Type B pancreatic cell (in vitro differentiated cells): ENCODE measurements around the gene TIAM1. TPM values are rescaled to one million over a fixed set of nuclear protein-coding genes. Genes with fewer than 3 reads are reported as not detected.

Source experiments
- DNase-seq: peaks from one replicate; pipeline ENCODE4 v3.0.0; 2021; ENCODE audit warnings: mixed read lengths; ENCODE audit not compliant: unreplicated experiment; ENCODE audit errors: extremely low spot score
- H3K27ac Mint-ChIP-seq: 2 replicates; pipeline ENCODE4 v1.8.0; 2021; ENCODE audit warnings: mild to moderate bottlenecking, mixed read lengths
- H3K27me3 Mint-ChIP-seq: 2 replicates; pipeline ENCODE4 v1.8.0; 2021; ENCODE audit warnings: mixed read lengths
- H3K36me3 Mint-ChIP-seq: 2 replicates; pipeline ENCODE4 v1.8.0; 2021; ENCODE audit warnings: mixed read lengths
- H3K4me1 Mint-ChIP-seq: one replicate; pipeline ENCODE4 v1.8.0; 2021; ENCODE audit warnings: mixed read lengths; ENCODE audit not compliant: unreplicated experiment
- H3K4me3 Mint-ChIP-seq: 2 replicates; pipeline ENCODE4 v1.8.0; 2021; ENCODE audit warnings: mild to moderate bottlenecking, mixed read lengths
- H3K9me3 Mint-ChIP-seq: 2 replicates; pipeline ENCODE4 v1.8.0; 2021; ENCODE audit warnings: mixed read lengths
- CTCF ChIP-seq: fragments of 200-600 bp; sonication (generic); conservative IDR thresholded peaks from 2 replicates; pipeline ENCODE4 v1.5.0; 2021; ENCODE audit warnings: antibody characterized with exemption, mild to moderate bottlenecking
- total RNA-seq: library from RNA; stranded (reverse); gene quantifications from 2 replicates; pipeline ENCODE4 v1.2.1, GENCODE V29; 2021; ENCODE audit warnings: low replicate concordance

Gene TIAM1
- total RNA-seq, 1 donor from 2014 or later, result 49.3 TPM

DNA sequence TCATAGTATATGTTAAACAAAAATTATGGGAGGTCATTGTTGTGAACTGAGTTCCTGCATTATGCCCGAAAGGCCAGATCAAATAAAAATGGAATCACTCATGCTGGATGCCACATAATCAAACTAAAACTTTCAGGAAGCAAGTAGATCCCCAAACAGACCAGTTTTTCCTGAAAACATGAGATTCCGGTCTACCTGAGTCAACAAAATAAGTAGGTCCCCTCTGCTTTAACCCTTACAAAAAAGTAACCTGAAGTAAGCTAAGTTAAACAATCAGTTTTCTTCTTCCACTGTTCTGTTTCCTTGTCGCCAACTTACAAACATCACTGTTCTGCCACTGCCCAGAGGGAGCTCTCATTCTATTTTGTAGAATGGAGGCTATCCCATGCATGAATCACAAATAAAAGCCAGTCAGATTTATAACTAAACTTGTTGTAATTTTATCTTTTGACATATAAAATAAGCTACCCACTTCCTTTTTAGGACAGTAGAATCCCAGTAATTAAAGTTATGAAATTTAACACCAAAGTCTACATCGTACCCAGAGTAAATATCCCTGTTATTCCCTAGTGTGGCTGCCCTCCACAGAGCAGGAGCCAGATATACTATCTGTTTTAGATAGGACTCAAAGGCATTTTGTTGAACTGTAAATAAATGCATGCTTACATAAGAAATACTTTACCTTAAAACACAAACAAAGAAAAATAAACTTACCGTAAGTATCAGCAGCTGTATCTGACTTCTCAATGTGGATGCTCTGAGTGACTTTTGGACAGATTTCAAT, 149.4 kb downstream of the TIAM1 start:
- Mint-ChIP-seq H3K36me3 (peaks cover 9% of the 10 kb centered on the region), H3K4me1 (peaks cover 12% of the 10 kb centered on the region), H3K27ac (no peak overlapping the region), H3K27me3 (no peaks in the 10 kb centered on the region), H3K4me3 (no peak overlapping the region), H3K9me3 (no peaks in the 10 kb centered on the region)
- no peak for TF ChIP-seq CTCF
- no peak for DNase-seq

GRCh38 chr21:31193761-31194160, 150.3 kb downstream of the TIAM1 start:
- Mint-ChIP-seq H3K9me3 (no peaks in the 10 kb centered on the region), H3K27ac (no peak overlapping the region), H3K4me1 (peaks cover 12% of the 10 kb centered on the region), H3K4me3 (no peak overlapping the region), H3K27me3 (no peaks in the 10 kb centered on the region), H3K36me3 (peaks cover 9% of the 10 kb centered on the region)
- no peak for DNase-seq
- TF ChIP-seq CTCF, result no peak

- no peaks in the 10 kb centered on the region for H3K9me3 Mint-ChIP-seq
- peaks cover 12% of the 10 kb centered on the region for H3K4me1 Mint-ChIP-seq
- no peak overlapping the region for H3K27ac Mint-ChIP-seq
- no peak for TF ChIP-seq CTCF
- DNase-seq, result no peak
- H3K36me3 Mint-ChIP-seq, result peaks cover 5% of the 10 kb centered on the region
- no peak overlapping the region for H3K4me3 Mint-ChIP-seq
- H3K27me3 Mint-ChIP-seq, result no peaks in the 10 kb centered on the region
Measured at GRCh38 chr21:31191553-31191952, 152.5 kb downstream of the TIAM1 start.

DNA sequence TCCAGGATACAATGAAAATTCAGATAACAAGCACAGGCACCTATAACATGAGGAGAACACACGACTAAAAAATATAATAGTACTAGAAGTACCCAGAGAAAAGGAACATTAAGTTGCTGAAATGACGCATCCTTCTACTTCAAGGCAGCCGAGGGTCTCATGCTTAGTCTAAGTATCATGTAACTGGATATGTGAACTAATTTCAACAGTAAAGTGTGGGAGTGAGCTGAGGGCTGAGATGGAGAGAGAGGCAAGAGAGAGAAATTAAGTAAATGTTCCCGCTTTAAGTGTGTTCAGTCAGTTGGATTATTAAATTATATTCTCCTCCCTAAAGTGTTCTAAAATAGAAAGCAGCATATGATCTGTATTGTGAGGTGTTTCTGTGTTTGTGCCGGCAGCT, 153.5 kb downstream of the TIAM1 start:
- DNase-seq, result no peak
- Mint-ChIP-seq H3K4me3 (no peak overlapping the region), H3K9me3 (no peaks in the 10 kb centered on the region), H3K27ac (no peak overlapping the region), H3K36me3 (peaks cover 5% of the 10 kb centered on the region), H3K4me1 (peaks cover 12% of the 10 kb centered on the region), H3K27me3 (no peaks in the 10 kb centered on the region)
- TF ChIP-seq CTCF, result no peak

DNA sequence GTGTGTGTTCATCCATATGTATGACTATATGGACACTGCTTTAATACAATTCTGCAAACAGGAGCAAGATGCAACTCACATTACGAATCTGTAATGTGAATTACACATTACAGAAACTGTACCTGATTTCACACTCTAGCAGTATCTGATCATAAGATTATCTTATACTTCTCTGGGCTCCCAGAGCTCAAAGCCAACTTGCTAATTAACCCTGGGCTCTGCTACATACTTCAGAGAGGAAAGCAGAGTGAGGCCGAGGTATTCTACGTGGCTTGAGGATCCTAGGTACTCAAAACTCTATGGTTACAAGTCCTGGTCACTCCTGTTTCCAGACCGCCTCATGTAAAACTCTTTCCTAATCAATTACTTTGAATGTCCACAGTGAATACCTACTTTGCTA, 156.6 kb downstream of the TIAM1 start:
- TF ChIP-seq CTCF, result no peak
- no peaks in the 10 kb centered on the region for H3K9me3 Mint-ChIP-seq
- no peak overlapping the region for H3K27ac Mint-ChIP-seq
- no peaks in the 10 kb centered on the region for H3K27me3 Mint-ChIP-seq
- no peak overlapping the region for H3K4me3 Mint-ChIP-seq
- peaks cover 5% of the 10 kb centered on the region for H3K36me3 Mint-ChIP-seq
- DNase-seq, result no peak
- peaks cover 15% of the 10 kb centered on the region for H3K4me1 Mint-ChIP-seq
